GM12892 (cell line): ENCODE measurements around the gene EFS.

Experiments
- POLR2A ChIP-seq: IDR thresholded peaks from 2 replicates; pipeline ENCODE4 v1.6.1; 2011; ENCODE audit warnings: low read depth, low read length, control low read depth
- POLR2AphosphoS5 ChIP-seq: IDR thresholded peaks from 2 replicates; pipeline ENCODE4 v1.6.1; 2011; ENCODE audit warnings: low read depth, low read length, control low read depth
- TAF1 ChIP-seq: IDR thresholded peaks from 2 replicates; pipeline ENCODE4 v1.6.1; 2011; ENCODE audit warnings: low read depth, mild to moderate bottlenecking, control low read depth, low read length, borderline replicate concordance

DNA sequence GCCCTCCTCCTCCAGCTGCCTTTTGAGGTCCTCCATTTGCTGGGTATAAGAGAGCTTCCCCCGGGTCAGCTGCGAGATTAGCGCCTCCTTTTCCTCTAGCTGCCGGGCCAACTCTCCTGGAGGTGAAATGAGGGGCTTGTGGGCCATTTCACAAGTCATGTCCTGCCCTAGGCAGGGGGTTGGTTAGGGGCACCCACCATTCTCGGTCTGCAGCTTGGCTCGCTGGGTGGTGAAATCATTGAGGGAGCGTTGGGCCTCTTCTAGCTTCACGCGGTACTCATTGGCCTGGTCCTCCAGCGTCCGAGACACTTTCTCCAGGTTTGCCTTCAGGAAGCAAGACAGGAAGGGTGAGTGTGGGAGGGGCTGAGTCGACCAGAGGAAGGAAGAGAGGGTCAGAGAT, 24.4 kb upstream of the EFS start:
- no peak for TF ChIP-seq POLR2AphosphoS5
- TF ChIP-seq POLR2A, result no peak
- TF ChIP-seq TAF1, result no peak
